GM12878 (cell line): Measurements from ENCODE around the gene MAP4K4. TPM values are rescaled to one million over a fixed set of nuclear protein-coding genes. Genes with fewer than 3 reads are reported as not detected.
A peak's percentile ranks its signal among the peaks of the same experiment; 100 is the strongest.

ENCODE experiments used
- ATAC-seq: fragments of 200-7000 bp; cut with Tn5 transposase; 3 replicates; pipeline ENCODE4 v1.9.1; 2020; ENCODE audit warnings: mild to moderate bottlenecking, moderate library complexity
- BruUV-seq: library from RNA; stranded (reverse); fragments of 400-500 nt; replicated peaks from 2 replicates; lab custom pipeline; 2021; lab: Mats Ljungman, UMichigan
- CTCF ChIA-PET: fragments of 300-600 bp; sonication (Branson Sonifier 250); formaldehyde crosslinking; extraction: SDS; loops from one replicate; lab custom pipeline; 2021; ENCODE audit warnings: inconsistent platforms; lab: Yijun Ruan, JAX
- POLR2A ChIA-PET: fragments of 350-600 bp; formaldehyde crosslinking; extraction: SDS; loops from one replicate; lab custom pipeline; 2021; ENCODE audit warnings: inconsistent platforms; lab: Charles Lee
- RAD21 ChIA-PET: fragments of 300-600 bp; sonication (Branson Sonifier 250); formaldehyde crosslinking; loops from one replicate; lab custom pipeline; 2023; ENCODE audit warnings: antibody characterized with exemption; ENCODE audit not compliant: unreplicated experiment; lab: Charles Lee
- SMC1A ChIA-PET: fragments of 300-600 bp; sonication (Branson Sonifier 250); formaldehyde crosslinking; loops from one replicate; lab custom pipeline; 2023; ENCODE audit not compliant: unreplicated experiment, uncharacterized antibody; lab: Charles Lee
- DNase-seq: peaks from one replicate; pipeline ENCODE4 v3.0.0-alpha.2; 2011; ENCODE audit warnings: low read depth, low spot score
- FAIRE-seq: peaks from 3 replicates; lab custom pipeline; 2011; peaks lifted over from hg19 to GRCh38; lab: Jason Lieb, UNC
- H2AFZ ChIP-seq: 2 replicates; pipeline ENCODE4 v1.6.0; 2011; ENCODE audit warnings: low read depth, low read length, control low read depth; ENCODE audit not compliant: control insufficient read depth
- H3K27ac ChIP-seq: 2 replicates; pipeline ENCODE4 v1.5.1; 2011; ENCODE audit warnings: control low read depth; ENCODE audit not compliant: control insufficient read depth, insufficient read depth
- H3K27me3 ChIP-seq, 2 experiments: replicated peaks in 1 of 2; 2 replicates each; pipeline versions ENCODE4 v1.6.0 to v1.6.1; 2011; ENCODE audit warnings: low read length in 1 of 2; ENCODE audit not compliant: control insufficient read depth in 2 of 2, insufficient read depth in 2 of 2
- H3K36me3 ChIP-seq, 2 experiments: 2 replicates each; pipeline ENCODE4 v1.5.1; 2011; ENCODE audit warnings: low read length in 1 of 2; ENCODE audit not compliant: control insufficient read depth in 2 of 2, insufficient read depth in 2 of 2
- H3K4me1 ChIP-seq: 2 replicates; pipeline ENCODE4 v1.6.1; 2011; ENCODE audit warnings: mild to moderate bottlenecking, low read length, moderate library complexity, mixed read lengths; ENCODE audit not compliant: control insufficient read depth, insufficient read depth
- H3K4me2 ChIP-seq: 2 replicates; pipeline ENCODE4 v1.6.0; 2011; ENCODE audit warnings: control low read depth; ENCODE audit not compliant: control insufficient read depth, insufficient read depth
- H3K4me3 ChIP-seq: fragments of 200-600 bp; sonication (generic); 2 replicates; pipeline ENCODE4 v1.5.1; 2016
- H3K79me2 ChIP-seq: 2 replicates; pipeline ENCODE4 v1.6.0; 2011; ENCODE audit warnings: low read length; ENCODE audit not compliant: control insufficient read depth, insufficient read depth
- H3K9ac ChIP-seq: 2 replicates; pipeline ENCODE4 v1.8.0; 2011; ENCODE audit warnings: low read length, control low read depth, mixed read lengths; ENCODE audit not compliant: control insufficient read depth, insufficient read depth
- H3K9me3 ChIP-seq: replicated peaks from 3 replicates; pipeline ENCODE4 v1.5.1; 2011; ENCODE audit warnings: mild to moderate bottlenecking, low read length; ENCODE audit not compliant: control insufficient read depth, insufficient read depth
- H4K20me1 ChIP-seq: 2 replicates; pipeline ENCODE4 v1.6.0; 2011; ENCODE audit not compliant: control insufficient read depth, insufficient read depth
- KLF5 ChIP-seq: fragments of 450-650 bp; IDR thresholded peaks from 2 replicates; pipeline ENCODE4 v1.6.1; 2014; ENCODE audit warnings: mild to moderate bottlenecking; ENCODE audit not compliant: partially characterized antibody
- MLLT1 ChIP-seq: fragments of 450-650 bp; IDR thresholded peaks from 2 replicates; pipeline ENCODE4 v1.6.1; 2016; ENCODE audit warnings: mild to moderate bottlenecking
- MTA2 ChIP-seq: fragments of 450-650 bp; IDR thresholded peaks from 2 replicates; pipeline ENCODE4 v1.6.1; 2016; ENCODE audit warnings: low read depth, mild to moderate bottlenecking, moderate library complexity
- MYC ChIP-seq: IDR thresholded peaks from 2 replicates; pipeline ENCODE4 v1.6.1; 2011; ENCODE audit warnings: mild to moderate bottlenecking, low read length, moderate library complexity, inconsistent platforms; ENCODE audit not compliant: insufficient read depth, insufficient replicate concordance, insufficient read length, severe bottlenecking
- NFIC ChIP-seq: IDR thresholded peaks from 2 replicates; pipeline ENCODE4 v1.6.1; 2012; ENCODE audit warnings: low read depth, mild to moderate bottlenecking, inconsistent platforms, low read length, moderate library complexity
- RUNX3 ChIP-seq: IDR thresholded peaks from 2 replicates; pipeline ENCODE4 v1.6.1; 2012; ENCODE audit warnings: low read length, inconsistent platforms
- SKIL ChIP-seq: fragments of 450-650 bp; IDR thresholded peaks from 2 replicates; pipeline ENCODE4 v1.6.1; 2017; ENCODE audit warnings: mild to moderate bottlenecking, low read depth, inconsistent platforms; ENCODE audit not compliant: poor library complexity, severe bottlenecking
- YY1 ChIP-seq: IDR thresholded peaks from 2 replicates; pipeline ENCODE4 v1.6.1; 2011; ENCODE audit warnings: low read depth, mild to moderate bottlenecking, low read length
- WGBS: methylation state at CpG from one replicate; pipeline ENCODE4 v1.1.6; 2016; ENCODE audit warnings: low lambda C conversion rate; ENCODE audit not compliant: insufficient replicate concordance, insufficient coverage; ENCODE audit errors: missing lambda C conversion rate; 5-methylcytosine and 5-hydroxymethylcytosine counted together
- in situ Hi-C: fragments of 300-500 bp; cut with MboI; formaldehyde crosslinking; loops from 9 replicates; pipeline ENCODE4 v1.14.3; 2018; ENCODE audit warnings: mixed read lengths
- intact Hi-C: fragments of 100-400 bp; cut with micrococcal nuclease; formaldehyde crosslinking; loops from one replicate; pipeline ENCODE4 v1.14.2; 2022; ENCODE audit not compliant: unreplicated experiment
- polyA plus RNA-seq, 11 experiments: library from polyadenylated mRNA; depleted of rRNA in 4 of 11; unstranded in 6 of 11; stranded (reverse) in 5 of 11; fragments of >200 nt; fragmentation: Nextera tagmentation in 4 of 11; fragmentation: Illumina TruSeq in 1 of 11; extraction: Ambion mirVana in 4 of 11; extraction: Trizol in 1 of 11; gene quantifications; 1 replicate in 1 of 11; 2 replicates in 10 of 11; pipeline versions ENCODE4 v1.2.1 to v1.2.3, GENCODE V29; 2011 to 2016; ENCODE audit warnings: inconsistent platforms in 2 of 11, missing spikeins in 2 of 11, low read depth in 1 of 11
- total RNA-seq, 4 experiments: library from RNA; depleted of rRNA in 3 of 4; stranded (reverse); fragments of >200 nt in 3 of 4; fragmentation: Illumina TruSeq in 1 of 4; extraction: Trizol in 1 of 4; gene quantifications; 2 replicates each; pipeline versions ENCODE4 v1.2.1 to v1.2.3, GENCODE V29; 2013 to 2021

MAP4K4 gene
- total and polyA plus RNA-seq, 10 of the 15 experiments (the other 5 are each of a cell fraction or from before 2014, with no cell fraction given): 1.9 to 50.4 (median 9.7) TPM

GRCh38 chr2:101905746-101906336, 208.3 kb downstream of the MAP4K4 start:
- Histone ChIP-seq H3K9ac (no peak overlapping the region), H3K79me2 (no peaks in the 10 kb centered on the region), H3K36me3 (no peaks in the 10 kb centered on the region), H3K9me3 (peaks cover 26% of the 10 kb centered on the region; the same call in 2 of the 3 replicates), H3K27ac (no peak overlapping the region), H4K20me1 (no peaks in the 10 kb centered on the region), H2AFZ (no peak overlapping the region), H3K4me2 (no peak overlapping the region), H3K27me3 (no peaks in the 10 kb centered on the region), H3K4me3 (no peak overlapping the region), H3K4me1 (no peaks in the 10 kb centered on the region)
- DNase-seq: no peak
- WGBS: 20% methylated on average over 9 of the region's 9 CpGs
- TF ChIP-seq YY1 (no peak), NFIC (no peak), MTA2 (no peak), MLLT1 (no peak), RUNX3 (no peak), SKIL (no peak), MYC (no peak), KLF5 (peak; percentile 56)
- no peak for ATAC-seq
- ChIA-PET POLR2A (no interaction called here), SMC1A (no interaction called here), CTCF (no interaction called here), RAD21 (no interaction called here)
- no peak for FAIRE-seq
- BruUV-seq: no TSS peak
- intact Hi-C loops: no loop called here
- in situ Hi-C loops: no loop called here
